Caco-2 (cell line): Measurements from ENCODE around the gene BTBD8. TPM values are rescaled to one million over a fixed set of nuclear protein-coding genes. Genes with fewer than 3 reads are reported as not detected.

Source experiments
- BruUV-seq: library from RNA; stranded (reverse); fragments of 400-500 nt; replicated peaks from 2 replicates; lab custom pipeline; 2021; lab: Mats Ljungman, UMichigan
- CTCF ChIA-PET: fragments of 300-600 bp; sonication (Branson Sonifier 250); formaldehyde crosslinking; loops from one replicate; lab custom pipeline; 2022; ENCODE audit warnings: antibody characterized with exemption; lab: Charles Lee
- POLR2A ChIA-PET: fragments of 300-600 bp; sonication (Branson Sonifier 250); formaldehyde crosslinking; loops from one replicate; lab custom pipeline; 2022; ENCODE audit warnings: antibody characterized with exemption; lab: Charles Lee
- DNase-seq, 2 experiments: peaks; one replicate each; pipeline versions ENCODE4 v3.0.0 to v3.0.0-alpha.2; 2020 to 2022
- H3K27me3 ChIP-seq: replicated peaks from 2 replicates; pipeline ENCODE4 v1.6.0; 2011; ENCODE audit warnings: low read length; ENCODE audit not compliant: control insufficient read depth, insufficient read depth
- H3K36me3 ChIP-seq: 2 replicates; pipeline ENCODE4 v1.5.1; 2011; ENCODE audit warnings: low read length; ENCODE audit not compliant: control insufficient read depth, insufficient read depth
- H3K4me1 ChIP-seq: fragments of 250-450 bp; sonication (Bioruptor Pico); 2 replicates; pipeline ENCODE4 v1.5.1; 2020; ENCODE audit warnings: mild to moderate bottlenecking
- H3K4me3 ChIP-seq: 2 replicates; pipeline ENCODE4 v1.5.1; 2011; ENCODE audit warnings: low read depth, mild to moderate bottlenecking, control low read depth, low read length
- H3K9me3 ChIP-seq: fragments of 250-450 bp; sonication (Bioruptor Pico); 2 replicates; pipeline ENCODE4 v1.5.1; 2020; ENCODE audit warnings: mild to moderate bottlenecking, moderate library complexity
- H3K27ac Mint-ChIP-seq: one replicate; pipeline ENCODE4 v1.8.0; 2022; ENCODE audit warnings: mixed read lengths; ENCODE audit not compliant: unreplicated experiment
- H3K27me3 Mint-ChIP-seq: one replicate; pipeline ENCODE4 v1.8.0; 2022; ENCODE audit warnings: mixed read lengths; ENCODE audit not compliant: insufficient read depth, unreplicated experiment
- H3K36me3 Mint-ChIP-seq: one replicate; pipeline ENCODE4 v1.8.0; 2022; ENCODE audit warnings: mild to moderate bottlenecking, mixed read lengths; ENCODE audit not compliant: insufficient read depth, unreplicated experiment
- H3K4me1 Mint-ChIP-seq: one replicate; pipeline ENCODE4 v1.8.0; 2022; ENCODE audit warnings: low read depth, mixed read lengths; ENCODE audit not compliant: unreplicated experiment
- H3K4me3 Mint-ChIP-seq: one replicate; pipeline ENCODE4 v1.8.0; 2022; ENCODE audit warnings: mild to moderate bottlenecking, moderate library complexity, mixed read lengths; ENCODE audit not compliant: unreplicated experiment
- H3K9me3 Mint-ChIP-seq: one replicate; pipeline ENCODE4 v1.8.0; 2022; ENCODE audit warnings: mixed read lengths; ENCODE audit not compliant: unreplicated experiment
- intact Hi-C: fragments of 100-400 bp; cut with micrococcal nuclease; formaldehyde crosslinking; loops from one replicate; pipeline ENCODE4 v1.10.0; 2022; ENCODE audit not compliant: unreplicated experiment
- total RNA-seq: library from RNA; stranded (reverse); gene quantifications from 2 replicates; pipeline ENCODE4 v1.2.3, GENCODE V29; 2022
- TF ChIP-seq, protein P1 (sequence below), 2 experiments: fragments of 200-600 bp in 1 of 2; IDR thresholded peaks; 1 replicate in 1 of 2; 2 replicates in 1 of 2; pipeline versions ENCODE4 v1.5.1 to v1.8.0; 2011 to 2022; ENCODE audit warnings: antibody characterized with exemption in 1 of 2, control low read depth in 1 of 2, inconsistent platforms in 1 of 2, low read depth in 1 of 2, low read length in 1 of 2, mild to moderate bottlenecking in 1 of 2, moderate library complexity in 1 of 2; ENCODE audit not compliant: insufficient read depth in 1 of 2, severe bottlenecking in 1 of 2, unreplicated experiment in 1 of 2

BTBD8 gene
- total RNA-seq, 1 experiment from 2014 or later = 1.1 TPM

DNA sequence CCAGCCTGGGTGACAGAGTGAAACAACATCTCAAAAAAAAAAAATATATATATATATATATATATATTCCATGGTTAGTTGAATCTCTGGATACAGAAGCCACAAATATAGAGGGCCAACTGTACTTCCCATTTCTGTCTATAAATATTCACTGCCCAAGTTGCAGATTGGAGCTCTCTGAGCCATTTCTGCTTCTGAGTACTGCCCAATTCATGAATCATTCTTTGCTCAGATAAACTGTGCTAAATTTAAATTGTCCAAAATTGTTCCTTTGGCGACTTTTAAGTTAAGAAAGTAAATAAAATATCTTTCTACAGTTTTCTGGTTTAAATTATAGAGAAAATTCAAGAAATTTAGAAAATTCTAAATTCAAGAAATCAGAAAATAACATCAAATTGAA, 114.4 kb downstream of the BTBD8 start:
- H3K9me3 Mint-ChIP-seq = no peaks in the 10 kb centered on the region
- Histone ChIP-seq H3K36me3 (no peaks in the 10 kb centered on the region), H3K9me3 (no peaks in the 10 kb centered on the region), H3K27me3 (no peaks in the 10 kb centered on the region), H3K4me1 (no peaks in the 10 kb centered on the region), H3K4me3 (no peak overlapping the region)
- peaks cover 2% of the 10 kb centered on the region for H3K27me3 Mint-ChIP-seq
- BruUV-seq = no TSS peak
- CTCF ChIA-PET = interaction anchor here (0.5 kb wide), 1 partner anchor 63 kb away, joined by 3 read pairs; no protein-coding TSS in a partner anchor
- no peak overlapping the region for H3K27ac Mint-ChIP-seq
- H3K4me3 Mint-ChIP-seq = no peak overlapping the region
- no peaks in the 10 kb centered on the region for H3K4me1 Mint-ChIP-seq
- no peaks in the 10 kb centered on the region for H3K36me3 Mint-ChIP-seq
- TF ChIP-seq, protein P1, sequence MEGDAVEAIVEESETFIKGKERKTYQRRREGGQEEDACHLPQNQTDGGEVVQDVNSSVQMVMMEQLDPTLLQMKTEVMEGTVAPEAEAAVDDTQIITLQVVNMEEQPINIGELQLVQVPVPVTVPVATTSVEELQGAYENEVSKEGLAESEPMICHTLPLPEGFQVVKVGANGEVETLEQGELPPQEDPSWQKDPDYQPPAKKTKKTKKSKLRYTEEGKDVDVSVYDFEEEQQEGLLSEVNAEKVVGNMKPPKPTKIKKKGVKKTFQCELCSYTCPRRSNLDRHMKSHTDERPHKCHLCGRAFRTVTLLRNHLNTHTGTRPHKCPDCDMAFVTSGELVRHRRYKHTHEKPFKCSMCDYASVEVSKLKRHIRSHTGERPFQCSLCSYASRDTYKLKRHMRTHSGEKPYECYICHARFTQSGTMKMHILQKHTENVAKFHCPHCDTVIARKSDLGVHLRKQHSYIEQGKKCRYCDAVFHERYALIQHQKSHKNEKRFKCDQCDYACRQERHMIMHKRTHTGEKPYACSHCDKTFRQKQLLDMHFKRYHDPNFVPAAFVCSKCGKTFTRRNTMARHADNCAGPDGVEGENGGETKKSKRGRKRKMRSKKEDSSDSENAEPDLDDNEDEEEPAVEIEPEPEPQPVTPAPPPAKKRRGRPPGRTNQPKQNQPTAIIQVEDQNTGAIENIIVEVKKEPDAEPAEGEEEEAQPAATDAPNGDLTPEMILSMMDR (IDR thresholded peaks at IDR 0.05; ENCODE audit: insufficient read depth in 1 of 2, low read depth in 1 of 2, low read length in 1 of 2, severe bottlenecking in 1 of 2, unreplicated experiment in 1 of 2) = no peak
- no peak for DNase-seq
- intact Hi-C loops = no loop called here
- POLR2A ChIA-PET = no interaction called here

DNA sequence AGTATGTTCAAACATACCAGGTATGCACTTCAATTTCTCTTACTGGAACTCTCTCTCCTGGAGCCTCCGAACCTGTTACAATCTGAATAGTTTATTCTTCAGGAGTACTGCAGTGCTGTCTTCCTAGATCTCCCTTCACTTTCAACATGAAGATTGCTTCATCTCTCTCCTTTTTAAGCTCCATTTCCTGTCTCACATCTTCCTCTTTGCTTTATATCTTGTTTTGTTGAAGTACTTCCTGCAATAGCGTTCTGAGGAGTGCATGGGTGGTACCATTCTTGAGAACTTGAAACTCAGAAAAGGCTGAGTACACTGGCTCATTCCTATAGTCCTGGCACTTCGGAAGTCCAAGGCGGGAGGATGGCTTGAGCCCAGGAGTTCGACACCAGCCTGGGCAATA, 121.8 kb downstream of the BTBD8 start:
- Mint-ChIP-seq H3K36me3 (no peaks in the 10 kb centered on the region), H3K27ac (no peak overlapping the region)

DNA sequence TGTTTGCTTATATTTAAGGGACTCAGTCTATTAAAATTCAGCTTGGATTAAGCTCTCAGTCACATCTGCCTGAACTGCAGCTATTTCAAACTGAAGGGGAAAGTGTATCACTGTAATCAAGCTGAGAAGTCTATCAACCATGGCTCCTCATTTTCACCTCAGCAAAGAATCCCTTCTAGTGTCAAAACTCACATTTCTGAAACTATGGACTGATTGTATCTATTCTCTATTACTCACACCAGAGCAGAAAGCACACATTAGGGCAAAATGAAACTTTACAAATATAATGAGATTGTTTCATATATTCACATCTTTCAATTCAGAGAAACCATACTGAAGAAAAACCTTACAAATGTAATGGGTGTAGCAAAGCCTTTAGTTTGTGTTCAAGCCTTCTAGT, 123.0 kb downstream of the BTBD8 start:
- H3K4me1 Mint-ChIP-seq = no peaks in the 10 kb centered on the region
- H3K27ac Mint-ChIP-seq = no peak overlapping the region

More for the DNA sequence above, 121.8 kb downstream of the BTBD8 start:
- DNase-seq = no peak
- Histone ChIP-seq H3K4me3 (no peak overlapping the region), H3K9me3 (no peaks in the 10 kb centered on the region), H3K4me1 (no peaks in the 10 kb centered on the region), H3K36me3 (no peaks in the 10 kb centered on the region), H3K27me3 (no peaks in the 10 kb centered on the region)
- ChIA-PET POLR2A (no interaction called here), CTCF (no interaction called here)
- H3K4me3 Mint-ChIP-seq = no peak overlapping the region
- no peaks in the 10 kb centered on the region for H3K9me3 Mint-ChIP-seq
- no peaks in the 10 kb centered on the region for H3K4me1 Mint-ChIP-seq
- intact Hi-C loops = no loop called here
- TF ChIP-seq, protein P1 (IDR thresholded peaks at IDR 0.05; ENCODE audit: insufficient read depth in 1 of 2, low read depth in 1 of 2, low read length in 1 of 2, severe bottlenecking in 1 of 2, unreplicated experiment in 1 of 2) = no peak
- no TSS peak for BruUV-seq
- H3K27me3 Mint-ChIP-seq = no peaks in the 10 kb centered on the region

More for the DNA sequence above, 123.0 kb downstream of the BTBD8 start:
- ChIA-PET POLR2A (no interaction called here), CTCF (no interaction called here)
- Histone ChIP-seq H3K36me3 (no peaks in the 10 kb centered on the region), H3K27me3 (no peaks in the 10 kb centered on the region), H3K4me1 (no peaks in the 10 kb centered on the region), H3K9me3 (no peaks in the 10 kb centered on the region), H3K4me3 (no peak overlapping the region)
- no TSS peak for BruUV-seq
- Mint-ChIP-seq H3K4me3 (no peak overlapping the region), H3K27me3 (no peaks in the 10 kb centered on the region), H3K36me3 (no peaks in the 10 kb centered on the region), H3K9me3 (no peaks in the 10 kb centered on the region)
- intact Hi-C loops = no loop called here
- DNase-seq = no peak
- TF ChIP-seq, protein P1 (IDR thresholded peaks at IDR 0.05; ENCODE audit: insufficient read depth in 1 of 2, low read depth in 1 of 2, low read length in 1 of 2, severe bottlenecking in 1 of 2, unreplicated experiment in 1 of 2) = no peak
